T-cell (primary cell): ENCODE measurements around the gene DHRS7B. TPM values are rescaled to one million over a fixed set of nuclear protein-coding genes. Genes with fewer than 3 reads are reported as not detected.
A peak's percentile ranks its signal among the peaks of the same experiment; 100 is the strongest.
"Not testable (repeated sequence)": the region's sequence is repeated elsewhere in the genome, so short reads cannot be mapped to it uniquely, and the experiment has no call there.

Experiments used
- ATAC-seq, 4 experiments: fragments of 200-7000 bp in 3 of 4; fragments of 150-1000 bp in 1 of 4; cut with Tn5 transposase; replicated peaks in 1 of 4; 1 replicate in 3 of 4; 2 replicates in 1 of 4; pipeline ENCODE4 v1.10.0; 2021; ENCODE audit warnings: moderate library complexity in 3 of 4, mild to moderate bottlenecking in 2 of 4, moderate number of reproducible peaks in 1 of 4
- CTCF ChIA-PET, 2 donors: fragments of 300-600 bp; sonication (Branson Sonifier 250); formaldehyde crosslinking; loops; one replicate each; lab custom pipeline; 2022; ENCODE audit warnings: antibody characterized with exemption in 2 of 2; lab: Charles Lee
- POLR2A ChIA-PET, 2 donors: fragments of 300-600 bp; sonication (Branson Sonifier 250); formaldehyde crosslinking; loops; one replicate each; lab custom pipeline; 2022; ENCODE audit warnings: antibody characterized with exemption in 2 of 2; lab: Charles Lee
- DNase-seq, 35 experiments: peaks; one replicate each; pipeline versions ENCODE4 v3.0.0 to v3.0.0-alpha.2; 2013 to 2023
- H3K27ac ChIP-seq: one replicate; pipeline ENCODE4 v1.5.1; 2013; ENCODE audit warnings: low read length
- H3K27me3 ChIP-seq, 2 experiments: replicated peaks in 1 of 2; 1 replicate in 1 of 2; 2 replicates in 1 of 2; pipeline versions ENCODE4 v1.6.1 to v1.7.0; 2013; ENCODE audit warnings: low read length in 1 of 2, mixed read lengths in 1 of 2; ENCODE audit not compliant: control insufficient read depth in 2 of 2, insufficient read depth in 2 of 2; ENCODE audit errors: extremely low read depth in 1 of 2
- H3K36me3 ChIP-seq, 2 donors: 1 replicate in 1 of 2; 2 replicates in 1 of 2; pipeline versions ENCODE4 v1.6.1 to v1.7.0; 2013; ENCODE audit warnings: low read length in 1 of 2; ENCODE audit not compliant: control insufficient read depth in 2 of 2, insufficient read depth in 1 of 2; ENCODE audit errors: extremely low read depth in 1 of 2
- H3K4me1 ChIP-seq, 2 experiments: 1 replicate in 1 of 2; 2 replicates in 1 of 2; pipeline versions ENCODE4 v1.6.1 to v1.7.0; 2013; ENCODE audit warnings: low read length in 2 of 2, mixed read lengths in 1 of 2; ENCODE audit not compliant: insufficient read depth in 2 of 2, control insufficient read depth in 1 of 2; ENCODE audit errors: extremely low read depth in 1 of 2
- H3K4me3 ChIP-seq, 2 donors: 1 replicate in 1 of 2; 2 replicates in 1 of 2; pipeline versions ENCODE4 v1.5.1 to v1.7.0; 2013; ENCODE audit warnings: mild to moderate bottlenecking in 2 of 2, low read length in 1 of 2, moderate library complexity in 1 of 2; ENCODE audit not compliant: control insufficient read depth in 1 of 2; ENCODE audit errors: extremely low read depth in 1 of 2
- H3K9me3 ChIP-seq: 2 replicates; pipeline ENCODE4 v1.7.0; 2013
- H3K27ac Mint-ChIP-seq, 2 donors: one replicate each; pipeline ENCODE4 v1.8.0; 2020 to 2021; ENCODE audit warnings: mild to moderate bottlenecking in 2 of 2, mixed read lengths in 2 of 2
- H3K27me3 Mint-ChIP-seq, 2 donors: one replicate each; pipeline ENCODE4 v1.8.0; 2021 to 2022; ENCODE audit warnings: mixed read lengths in 2 of 2
- H3K36me3 Mint-ChIP-seq: one replicate; pipeline ENCODE4 v1.8.0; 2021; ENCODE audit warnings: mixed read lengths
- H3K4me1 Mint-ChIP-seq, 3 donors: one replicate each; pipeline ENCODE4 v1.8.0; 2020 to 2022; ENCODE audit warnings: mixed read lengths in 3 of 3, mild to moderate bottlenecking in 1 of 3
- H3K4me3 Mint-ChIP-seq, 3 donors: one replicate each; pipeline ENCODE4 v1.8.0; 2020 to 2022; ENCODE audit warnings: mild to moderate bottlenecking in 3 of 3, mixed read lengths in 3 of 3, moderate library complexity in 3 of 3
- H3K9me3 Mint-ChIP-seq, 3 donors: one replicate each; pipeline ENCODE4 v1.8.0; 2020 to 2022; ENCODE audit warnings: mixed read lengths in 3 of 3
- WGBS: methylation state at CpG from one replicate; pipeline ENCODE4 v1.1.5; 2013; ENCODE audit warnings: missing lambda C conversion rate; ENCODE audit not compliant: insufficient coverage; 5-methylcytosine and 5-hydroxymethylcytosine counted together
- total RNA-seq, 35 experiments: library from RNA in 6 of 35; stranded (reverse) in 6 of 35; fragments of 120-200 nt in 1 of 35; gene quantifications; one replicate each; pipeline versions ENCODE4 v1.2.1 to v1.2.4 and lab custom pipeline; 2013 to 2026

DHRS7B gene
- total RNA-seq, 5 donors from 2014 or later (not counting 1 experiment from before 2014, with no cell fraction given) = 5.8 to 9.2 (median 8.1) TPM

DNA sequence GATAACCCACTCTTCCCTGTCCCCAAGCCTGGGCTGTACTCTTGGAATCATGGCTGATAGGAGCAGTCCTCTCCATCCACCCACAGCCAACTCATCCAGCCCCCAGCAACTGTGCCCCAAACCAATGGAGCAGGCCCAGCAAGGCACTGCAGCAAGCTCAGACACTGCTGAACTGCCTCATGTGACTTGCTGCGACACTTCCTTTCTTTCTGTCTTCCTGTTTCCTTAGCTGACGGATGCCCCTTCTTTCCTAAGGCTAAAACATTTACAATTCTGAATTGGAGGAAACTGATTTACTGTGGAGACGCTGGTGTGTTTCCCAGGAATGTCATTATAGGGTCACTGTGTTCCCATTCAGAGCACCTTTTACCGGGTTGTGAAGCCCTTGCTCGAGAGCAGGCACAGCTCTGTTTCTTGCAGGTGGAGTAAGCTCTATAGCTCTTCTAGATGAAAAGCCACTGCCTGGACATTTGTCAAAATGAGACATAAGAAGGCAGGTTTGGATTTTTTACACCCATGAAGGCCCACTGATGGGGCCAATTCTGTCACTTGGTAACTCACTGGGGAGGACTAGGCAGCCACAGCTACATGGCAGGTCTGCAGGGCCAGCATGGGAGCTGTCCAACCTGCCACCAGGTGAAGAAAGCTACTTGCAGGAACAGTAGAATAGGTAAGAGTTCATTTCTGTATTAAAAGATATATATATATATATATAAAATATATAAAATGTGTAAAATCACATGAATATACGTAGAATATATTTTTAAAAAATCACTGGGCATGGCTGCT, 59.8 kb downstream of the DHRS7B start:
- Histone ChIP-seq H3K4me3 (no peak overlapping the region), H3K36me3 (peaks cover 11 to 42% of the 10 kb centered on the region in 2 donors), H3K27ac (no peak overlapping the region), H3K4me1 (no peaks in the 10 kb centered on the region), H3K27me3 (no peaks in the 10 kb centered on the region), H3K9me3 (no peaks in the 10 kb centered on the region)
- 92% methylated on average over 4 of the region's 6 CpGs for WGBS
- Mint-ChIP-seq H3K36me3 (peaks cover 32% of the 10 kb centered on the region), H3K9me3 (no peaks in the 10 kb centered on the region), H3K27me3 (no peaks in the 10 kb centered on the region), H3K27ac (no peak overlapping the region), H3K4me3 (no peak overlapping the region), H3K4me1 (peaks cover 0 to 9% (median 3%) of the 10 kb centered on the region in 3 donors)
- ChIA-PET POLR2A (no interaction called here), CTCF (no interaction called here)
- no peak for ATAC-seq
- DNase-seq = no peak

GRCh38 chr17:21189361-21189760, 62.6 kb downstream of the DHRS7B start:
- no peak overlapping the region for H3K27ac Mint-ChIP-seq
- Histone ChIP-seq H3K4me1 (no peaks in the 10 kb centered on the region), H3K4me3 (no peak overlapping the region), H3K9me3 (no peaks in the 10 kb centered on the region), H3K27me3 (no peaks in the 10 kb centered on the region), H3K27ac (no peak overlapping the region), H3K36me3 (peaks cover 9 to 36% of the 10 kb centered on the region in 2 donors)
- no peak for ATAC-seq
- DNase-seq = no peak
- peaks cover 2 to 6% (median 3%) of the 10 kb centered on the region in 3 donors for H3K4me1 Mint-ChIP-seq
- 98% methylated on average over 4 of the region's 4 CpGs for WGBS
- H3K36me3 Mint-ChIP-seq = peaks cover 31% of the 10 kb centered on the region
- ChIA-PET POLR2A (no interaction called here), CTCF (interaction anchor here in 1 of 2 donors (0.7 kb wide), 1 partner anchor 20 kb away, joined by 3 read pairs; no protein-coding TSS in a partner anchor)
- no peaks in the 10 kb centered on the region for H3K9me3 Mint-ChIP-seq
- no peak overlapping the region for H3K4me3 Mint-ChIP-seq
- H3K27me3 Mint-ChIP-seq = no peaks in the 10 kb centered on the region

GRCh38 chr17:21190078-21190477, 63.3 kb downstream of the DHRS7B start:
- Histone ChIP-seq H3K36me3 (peaks cover 9 to 29% of the 10 kb centered on the region in 2 donors), H3K9me3 (no peaks in the 10 kb centered on the region), H3K4me1 (no peaks in the 10 kb centered on the region), H3K27ac (no peak overlapping the region), H3K27me3 (no peaks in the 10 kb centered on the region), H3K4me3 (no peak overlapping the region)
- peaks cover 26% of the 10 kb centered on the region for H3K36me3 Mint-ChIP-seq
- ATAC-seq = no peak
- H3K4me1 Mint-ChIP-seq = peaks cover 3 to 7% (median 6%) of the 10 kb centered on the region in 3 donors
- ChIA-PET POLR2A (interaction anchor here in 1 of 2 donors (0.6 kb wide), 1 partner anchor 362 kb away, joined by 3 read pairs; no protein-coding TSS in a partner anchor), CTCF (interaction anchor here in 1 of 2 donors (0.7 kb wide), 1 partner anchor 20 kb away, joined by 3 read pairs; no protein-coding TSS in a partner anchor)
- DNase-seq = no peak
- WGBS = 93% methylated on average over 4 of the region's 6 CpGs
- no peaks in the 10 kb centered on the region for H3K9me3 Mint-ChIP-seq
- H3K27me3 Mint-ChIP-seq = no peaks in the 10 kb centered on the region
- no peak overlapping the region for H3K4me3 Mint-ChIP-seq
- no peak overlapping the region for H3K27ac Mint-ChIP-seq

- WGBS = 95% methylated on average over 2 of the region's 2 CpGs
- Mint-ChIP-seq H3K27ac (peak overlapping the region in 1 of 2 donors; percentile 67), H3K9me3 (no peaks in the 10 kb centered on the region), H3K4me1 (peaks cover 0 to 7% (median 6%) of the 10 kb centered on the region in 3 donors), H3K36me3 (peaks cover 24% of the 10 kb centered on the region), H3K4me3 (no peak overlapping the region), H3K27me3 (no peaks in the 10 kb centered on the region)
- H3K4me3 ChIP-seq = no peak overlapping the region
- H3K4me1 ChIP-seq = no peaks in the 10 kb centered on the region
- ATAC-seq (no peak), DNase-seq (no peak)
- peaks cover 5 to 18% of the 10 kb centered on the region in 2 donors for H3K36me3 ChIP-seq
- H3K27me3 ChIP-seq = no peaks in the 10 kb centered on the region
- no peaks in the 10 kb centered on the region for H3K9me3 ChIP-seq
- H3K27ac ChIP-seq = no peak overlapping the region
- CTCF ChIA-PET = no interaction called here
- POLR2A ChIA-PET = interaction anchor here in 1 of 2 donors (0.6 kb wide), 1 partner anchor 265 kb away, joined by 9 read pairs; no protein-coding TSS in a partner anchor
Measured at GRCh38 chr17:21191698-21192097, 64.9 kb downstream of the DHRS7B start.

DNA sequence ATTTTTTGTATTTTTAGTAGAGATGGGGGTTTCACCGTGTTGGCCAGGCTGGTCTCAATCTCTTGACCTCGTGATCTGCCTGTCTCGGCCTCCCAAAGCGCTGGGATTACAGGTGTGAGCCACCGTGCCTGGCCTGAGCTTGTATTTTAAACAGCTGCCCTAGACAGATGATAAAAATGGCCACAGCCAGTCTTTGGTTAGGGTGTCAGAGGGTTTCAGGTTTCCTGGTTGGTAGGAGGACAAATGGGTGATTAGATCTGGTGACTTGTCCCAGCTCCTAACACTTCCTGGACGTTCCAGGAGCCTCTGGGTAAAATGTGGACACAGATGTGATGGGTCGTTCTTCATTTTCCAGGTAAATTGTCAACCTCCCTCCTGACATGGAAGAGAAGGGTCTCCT, 65.7 kb downstream of the DHRS7B start:
- H3K27me3 ChIP-seq, H3K27me3 Mint-ChIP-seq, H3K4me1 Mint-ChIP-seq, CTCF ChIA-PET, H3K4me3 ChIP-seq, H3K27ac ChIP-seq, H3K9me3 ChIP-seq, H3K4me1 ChIP-seq, ATAC-seq, H3K4me3 Mint-ChIP-seq, H3K9me3 Mint-ChIP-seq, DNase-seq: not testable (repeated sequence)
- POLR2A ChIA-PET = interaction anchor here in 1 of 2 donors (0.6 kb wide), 1 partner anchor 73 kb away, joined by 3 read pairs; no protein-coding TSS in a partner anchor
- peaks cover 5 to 25% of the 10 kb centered on the region in 2 donors for H3K36me3 ChIP-seq
- peak overlapping the region in 1 of 2 donors; percentile 28 for H3K27ac Mint-ChIP-seq
- H3K36me3 Mint-ChIP-seq = peaks cover 29% of the 10 kb centered on the region
- 96% methylated on average over 6 of the region's 7 CpGs for WGBS

DNA sequence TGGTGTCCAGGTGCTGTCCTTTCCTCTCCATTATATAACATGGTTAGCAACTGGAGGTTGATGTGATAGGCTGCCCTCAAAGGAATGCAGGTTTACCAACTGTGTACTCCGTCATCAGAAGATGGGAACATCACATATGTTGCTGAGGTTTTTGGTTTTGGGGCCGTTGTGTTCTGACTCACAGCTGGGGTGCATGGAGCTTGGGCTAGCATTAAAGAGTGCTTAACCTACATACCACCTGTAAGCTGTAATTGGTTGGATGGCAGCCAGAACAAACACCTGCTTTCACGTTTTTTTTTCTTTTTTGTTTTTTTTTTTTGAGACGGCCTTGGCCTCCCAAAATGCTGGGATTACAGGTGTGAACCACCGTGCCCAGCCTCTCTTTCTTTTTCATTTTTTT, 66.3 kb downstream of the DHRS7B start:
- Mint-ChIP-seq H3K27ac (peak overlapping the region in 1 of 2 donors; percentile 28), H3K27me3 (no peaks in the 10 kb centered on the region), H3K4me3 (no peak overlapping the region), H3K9me3 (no peaks in the 10 kb centered on the region), H3K4me1 (peaks cover 0 to 7% (median 6%) of the 10 kb centered on the region in 3 donors), H3K36me3 (peaks cover 32% of the 10 kb centered on the region)
- Histone ChIP-seq H3K36me3 (peaks cover 11 to 31% of the 10 kb centered on the region in 2 donors), H3K9me3 (no peaks in the 10 kb centered on the region), H3K4me1 (no peaks in the 10 kb centered on the region), H3K4me3 (no peak overlapping the region), H3K27ac (no peak overlapping the region), H3K27me3 (no peaks in the 10 kb centered on the region)
- ChIA-PET POLR2A (interaction anchor here in 1 of 2 donors (0.6 kb wide), 1 partner anchor 73 kb away, joined by 3 read pairs; no protein-coding TSS in a partner anchor), CTCF (no interaction called here)
- no peak for DNase-seq
- no CpG with 5 or more reads among the region's 5 CpGs for WGBS
- ATAC-seq = no peak
